Measurements from ENCODE around the gene FNDC11.

GRCh38 chr20:63557481-63557891 is 3.5 kb downstream of the FNDC11 start:
- TF ChIP-seq CTCF (IDR thresholded peaks at IDR 0.05; ENCODE audit: extremely low read depth in 1 of 2, insufficient read depth in 1 of 2, low read depth in 1 of 2, low read length in 2 of 2) (no peak), POLR2A (IDR thresholded peaks at IDR 0.05; ENCODE audit: low read depth, low read length) (no peak), FOS (IDR thresholded peaks at IDR 0.05; ENCODE audit: borderline replicate concordance, insufficient read depth, low read length) (no peak), POLR2AphosphoS5 (IDR thresholded peaks at IDR 0.05; ENCODE audit: insufficient read depth, low read depth, low read length) (no peak), MYC (IDR thresholded peaks at IDR 0.05; ENCODE audit: low read depth, low read length) (no peak), JUN (IDR thresholded peaks at IDR 0.05; ENCODE audit: borderline replicate concordance, insufficient read depth, insufficient read length, low read depth) (no peak), EZH2 (IDR thresholded peaks at IDR 0.05; ENCODE audit: borderline replicate concordance, low read depth, low read length, severe bottlenecking) (no peak), GATA2 (IDR thresholded peaks at IDR 0.05; ENCODE audit: insufficient read depth, insufficient read length, low read depth, low read length) (no peak), MAX (IDR thresholded peaks at IDR 0.05; ENCODE audit: insufficient read depth, insufficient read length) (no peak)

All from endothelial cell of umbilical vein (primary cell).